Stimulated activated CD4-positive, alpha-beta T cell treated with anti-CD3 and anti-CD28 coated beads, Interleukin-12 subunit alpha, Interleukin-12 subunit beta, amount 100 ng/mL, for 4 hours (primary cell): ENCODE results near the gene CLDN22.
"Not testable (repeated sequence)": the region's sequence is repeated elsewhere in the genome, so short reads cannot be mapped to it uniquely, and the experiment has no call there.

Experiments
- DNase-seq: peaks from one replicate; pipeline ENCODE4 v3.0.0-alpha.2; 2020

The CLDN22 gene

GRCh38 chr4:183345261-183345660, 25.2 kb upstream of the CLDN22 start:
- no peak for DNase-seq

- no peak for DNase-seq
Measured at GRCh38 chr4:183344523-183345255, 24.6 kb upstream of the CLDN22 start.

GRCh38 chr4:183343730-183344129, 23.7 kb upstream of the CLDN22 start:
- no peak for DNase-seq

GRCh38 chr4:183342541-183343533, 22.8 kb upstream of the CLDN22 start:
- DNase-seq = no peak

- DNase-seq = no peak
Measured at GRCh38 chr4:183337833-183338232, 17.8 kb upstream of the CLDN22 start.

GRCh38 chr4:183337349-183337748, 17.3 kb upstream of the CLDN22 start:
- DNase-seq = no peak

GRCh38 chr4:183335369-183335940, 15.4 kb upstream of the CLDN22 start:
- DNase-seq = no peak

- no peak for DNase-seq
Measured at GRCh38 chr4:183333983-183334382, 13.9 kb upstream of the CLDN22 start.

- no peak for DNase-seq
Measured at GRCh38 chr4:183333202-183333601, 13.1 kb upstream of the CLDN22 start.

- DNase-seq = no peak
Measured at GRCh38 chr4:183332447-183332846, 12.4 kb upstream of the CLDN22 start.

- no peak for DNase-seq
Measured at GRCh38 chr4:183330841-183331240, 10.8 kb upstream of the CLDN22 start.

- DNase-seq = no peak
Measured at GRCh38 chr4:183329954-183330742, 10.1 kb upstream of the CLDN22 start.

GRCh38 chr4:183329244-183329643, 9.2 kb upstream of the CLDN22 start:
- no peak for DNase-seq

- no peak for DNase-seq
Measured at GRCh38 chr4:183328832-183329231, 8.8 kb upstream of the CLDN22 start.

GRCh38 chr4:183327827-183328226, 7.8 kb upstream of the CLDN22 start:
- no peak for DNase-seq

- no peak for DNase-seq
Measured at GRCh38 chr4:183326853-183327252, 6.8 kb upstream of the CLDN22 start.

- not testable (repeated sequence) for DNase-seq
Measured at GRCh38 chr4:183326387-183326786, 6.3 kb upstream of the CLDN22 start.

GRCh38 chr4:183324619-183325018, 4.5 kb upstream of the CLDN22 start:
- no peak for DNase-seq

- not testable (repeated sequence) for DNase-seq
Measured at GRCh38 chr4:183324056-183324455, 4.0 kb upstream of the CLDN22 start.

- no peak for DNase-seq
Measured at GRCh38 chr4:183323295-183323694, 3.2 kb upstream of the CLDN22 start.

GRCh38 chr4:183322326-183322725, 2.2 kb upstream of the CLDN22 start, which contains the start of gene CLDN24:
Gene CLDN24, minus strand, starts transcription at chr4:183322426. Its CDS starts 0 bp downstream, at chr4:183322426.
- DNase-seq = no peak

- DNase-seq = no peak
Measured at GRCh38 chr4:183321516-183321915, 1.4 kb upstream of the CLDN22 start.

GRCh38 chr4:183321079-183321478, 1.0 kb upstream of the CLDN22 start:
- DNase-seq = no peak
